SK-N-SH treated with all-trans-retinoic acid at 6 μM for 48 hours (cell line): ENCODE results near the gene CFAP210.

Experiments used
- ATAC-seq: fragments of 200-7000 bp; cut with Tn5 transposase; 3 replicates; pipeline ENCODE4 v1.9.1; 2020; ENCODE audit warnings: mild to moderate bottlenecking, moderate library complexity
- ARNTL ChIP-seq: fragments of 450-650 bp; formaldehyde crosslinking; IDR thresholded peaks from 2 replicates; pipeline ENCODE4 v1.5.0; 2020; ENCODE audit warnings: low read depth, mild to moderate bottlenecking, moderate library complexity, borderline replicate concordance
- BACH2 ChIP-seq: fragments of 250-450 bp; sonication (Bioruptor Pico); IDR thresholded peaks from 2 replicates; pipeline ENCODE4 v1.9.0; 2021; ENCODE audit warnings: mild to moderate bottlenecking, borderline replicate concordance
- CSDC2 ChIP-seq: fragments of 250-450 bp; sonication (Bioruptor Pico); IDR thresholded peaks from 2 replicates; pipeline ENCODE4 v1.5.0; 2020; ENCODE audit warnings: mild to moderate bottlenecking, moderate library complexity
- ESRRG ChIP-seq: fragments of 250-450 bp; sonication (Bioruptor Pico); IDR thresholded peaks from 2 replicates; pipeline ENCODE4 v1.6.1; 2021; ENCODE audit warnings: mild to moderate bottlenecking
- GLIS3 ChIP-seq: fragments of 250-450 bp; sonication (Bioruptor Pico); IDR thresholded peaks from 2 replicates; pipeline ENCODE4 v1.5.0; 2020; ENCODE audit warnings: mild to moderate bottlenecking, moderate library complexity
- ISL1 ChIP-seq: fragments of 250-450 bp; sonication (Bioruptor Pico); IDR thresholded peaks from 2 replicates; pipeline ENCODE4 v2.1.2; 2022; ENCODE audit warnings: mild to moderate bottlenecking, moderate library complexity
- OSR1 ChIP-seq: fragments of 250-450 bp; sonication (Bioruptor Pico); IDR thresholded peaks from 2 replicates; pipeline ENCODE4 v1.8.0; 2022; ENCODE audit warnings: moderate library complexity, mild to moderate bottlenecking, inconsistent platforms
- PPARA ChIP-seq: fragments of 250-450 bp; sonication (Bioruptor Pico); IDR thresholded peaks from 2 replicates; pipeline ENCODE4 v1.5.0; 2020; ENCODE audit warnings: mild to moderate bottlenecking, borderline replicate concordance
- RARB ChIP-seq: fragments of 250-450 bp; sonication (Bioruptor Pico); IDR thresholded peaks from 2 replicates; pipeline ENCODE4 v1.8.0; 2021; ENCODE audit warnings: mild to moderate bottlenecking, moderate library complexity
- SNAI2 ChIP-seq: fragments of 250-450 bp; sonication (Bioruptor Pico); IDR thresholded peaks from 2 replicates; pipeline ENCODE4 v1.5.0; 2020; ENCODE audit warnings: mild to moderate bottlenecking, moderate library complexity
- TCF4 ChIP-seq: fragments of 250-450 bp; sonication (Bioruptor Pico); IDR thresholded peaks from 2 replicates; pipeline ENCODE4 v1.8.0; 2021; ENCODE audit warnings: mild to moderate bottlenecking, moderate library complexity, borderline replicate concordance
- TOX ChIP-seq: fragments of 250-450 bp; sonication (Bioruptor Pico); IDR thresholded peaks from 2 replicates; pipeline ENCODE4 v1.8.0; 2021; ENCODE audit warnings: mild to moderate bottlenecking, moderate library complexity, borderline replicate concordance
- ZC3H10 ChIP-seq: fragments of 250-450 bp; sonication (Bioruptor Pico); IDR thresholded peaks from 2 replicates; pipeline ENCODE4 v1.5.1; 2021; ENCODE audit warnings: mild to moderate bottlenecking, moderate library complexity
- ZFP3 ChIP-seq: fragments of 250-450 bp; sonication (Bioruptor Pico); IDR thresholded peaks from 2 replicates; pipeline ENCODE4 v1.5.0; 2020; ENCODE audit warnings: mild to moderate bottlenecking, moderate library complexity
- ZFP30 ChIP-seq: fragments of 450-650 bp; formaldehyde crosslinking; IDR thresholded peaks from 2 replicates; pipeline ENCODE4 v1.5.0; 2022; ENCODE audit warnings: mild to moderate bottlenecking, moderate library complexity
- ZNF565 ChIP-seq: fragments of 450-650 bp; formaldehyde crosslinking; conservative IDR thresholded peaks from 2 replicates; pipeline ENCODE4 v1.5.0; 2020; ENCODE audit warnings: low read depth, mild to moderate bottlenecking, moderate library complexity
- ZNF8 ChIP-seq: fragments of 450-650 bp; formaldehyde crosslinking; IDR thresholded peaks from 2 replicates; pipeline ENCODE4 v1.5.0; 2020; ENCODE audit warnings: mild to moderate bottlenecking, moderate library complexity
- TF ChIP-seq, protein P1 (sequence below): fragments of 250-450 bp; sonication (Bioruptor Pico); IDR thresholded peaks from 2 replicates; pipeline ENCODE4 v1.5.1; 2020; ENCODE audit warnings: low read depth, mild to moderate bottlenecking, moderate library complexity
- TF ChIP-seq, protein P2 (sequence below): fragments of 250-450 bp; sonication (Bioruptor Pico); IDR thresholded peaks from 2 replicates; pipeline ENCODE4 v1.8.0; 2021; ENCODE audit warnings: low read depth, mild to moderate bottlenecking, moderate library complexity, borderline replicate concordance
- TF ChIP-seq, protein P3 (sequence below): fragments of 250-450 bp; sonication (Bioruptor Pico); IDR thresholded peaks from 2 replicates; pipeline ENCODE4 v1.8.0; 2020; ENCODE audit warnings: mild to moderate bottlenecking, moderate library complexity, borderline replicate concordance
- TF ChIP-seq, protein P4 (sequence below): fragments of 250-450 bp; sonication (Bioruptor Pico); IDR thresholded peaks from 2 replicates; pipeline ENCODE4 v1.5.0; 2020; ENCODE audit warnings: mild to moderate bottlenecking, moderate library complexity
- TF ChIP-seq, protein P5 (sequence below): fragments of 250-450 bp; sonication (Bioruptor Pico); IDR thresholded peaks from 2 replicates; pipeline ENCODE4 v1.5.1; 2021; ENCODE audit warnings: mild to moderate bottlenecking, moderate library complexity

Gene CFAP210

DNA sequence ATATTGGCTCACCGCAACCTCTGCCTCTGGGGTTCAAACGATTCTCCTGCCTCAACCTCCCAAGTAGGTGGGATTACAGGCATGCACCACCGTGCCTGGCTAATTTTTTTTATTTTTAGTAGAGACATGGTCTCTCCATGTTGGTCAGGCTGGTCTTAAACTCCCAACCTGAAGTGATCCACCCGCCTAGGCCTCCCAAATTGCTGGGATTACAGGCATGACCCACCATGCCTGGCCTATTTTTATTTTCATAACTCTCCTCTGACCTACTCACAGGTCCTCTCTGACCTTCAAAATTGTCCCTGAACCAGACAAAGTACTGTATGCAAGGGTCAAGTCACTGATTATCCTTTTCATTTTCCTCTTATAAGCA, 23.5 kb upstream of the CFAP210 start:
- no peak for ATAC-seq
- TF ChIP-seq, protein P1, sequence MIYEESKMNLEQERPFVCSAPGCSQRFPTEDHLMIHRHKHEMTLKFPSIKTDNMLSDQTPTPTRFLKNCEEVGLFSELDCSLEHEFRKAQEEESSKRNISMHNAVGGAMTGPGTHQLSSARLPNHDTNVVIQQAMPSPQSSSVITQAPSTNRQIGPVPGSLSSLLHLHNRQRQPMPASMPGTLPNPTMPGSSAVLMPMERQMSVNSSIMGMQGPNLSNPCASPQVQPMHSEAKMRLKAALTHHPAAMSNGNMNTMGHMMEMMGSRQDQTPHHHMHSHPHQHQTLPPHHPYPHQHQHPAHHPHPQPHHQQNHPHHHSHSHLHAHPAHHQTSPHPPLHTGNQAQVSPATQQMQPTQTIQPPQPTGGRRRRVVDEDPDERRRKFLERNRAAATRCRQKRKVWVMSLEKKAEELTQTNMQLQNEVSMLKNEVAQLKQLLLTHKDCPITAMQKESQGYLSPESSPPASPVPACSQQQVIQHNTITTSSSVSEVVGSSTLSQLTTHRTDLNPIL (CRISPR knock-in tag), result no peak
- no peak for TF ChIP-seq OSR1 (CRISPR knock-in tag)
- TF ChIP-seq PPARA, result no peak
- peak; percentile 2; the same call in 1 of the 2 replicates for TF ChIP-seq CSDC2 (CRISPR knock-in tag)
- TF ChIP-seq TOX (CRISPR knock-in tag), result no peak
- TF ChIP-seq ZNF8 (CRISPR knock-in tag), result 0 out of 2 replicates have a peak, but pooled peaks have one; percentile 2
- no peak for TF ChIP-seq BACH2 (CRISPR knock-in tag)
- TF ChIP-seq, protein P2, sequence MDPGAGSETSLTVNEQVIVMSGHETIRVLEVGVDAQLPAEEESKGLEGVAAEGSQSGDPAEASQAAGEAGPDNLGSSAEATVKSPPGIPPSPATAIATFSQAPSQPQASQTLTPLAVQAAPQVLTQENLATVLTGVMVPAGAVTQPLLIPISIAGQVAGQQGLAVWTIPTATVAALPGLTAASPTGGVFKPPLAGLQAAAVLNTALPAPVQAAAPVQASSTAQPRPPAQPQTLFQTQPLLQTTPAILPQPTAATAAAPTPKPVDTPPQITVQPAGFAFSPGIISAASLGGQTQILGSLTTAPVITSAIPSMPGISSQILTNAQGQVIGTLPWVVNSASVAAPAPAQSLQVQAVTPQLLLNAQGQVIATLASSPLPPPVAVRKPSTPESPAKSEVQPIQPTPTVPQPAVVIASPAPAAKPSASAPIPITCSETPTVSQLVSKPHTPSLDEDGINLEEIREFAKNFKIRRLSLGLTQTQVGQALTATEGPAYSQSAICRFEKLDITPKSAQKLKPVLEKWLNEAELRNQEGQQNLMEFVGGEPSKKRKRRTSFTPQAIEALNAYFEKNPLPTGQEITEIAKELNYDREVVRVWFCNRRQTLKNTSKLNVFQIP, result no peak
- TF ChIP-seq, protein P3, sequence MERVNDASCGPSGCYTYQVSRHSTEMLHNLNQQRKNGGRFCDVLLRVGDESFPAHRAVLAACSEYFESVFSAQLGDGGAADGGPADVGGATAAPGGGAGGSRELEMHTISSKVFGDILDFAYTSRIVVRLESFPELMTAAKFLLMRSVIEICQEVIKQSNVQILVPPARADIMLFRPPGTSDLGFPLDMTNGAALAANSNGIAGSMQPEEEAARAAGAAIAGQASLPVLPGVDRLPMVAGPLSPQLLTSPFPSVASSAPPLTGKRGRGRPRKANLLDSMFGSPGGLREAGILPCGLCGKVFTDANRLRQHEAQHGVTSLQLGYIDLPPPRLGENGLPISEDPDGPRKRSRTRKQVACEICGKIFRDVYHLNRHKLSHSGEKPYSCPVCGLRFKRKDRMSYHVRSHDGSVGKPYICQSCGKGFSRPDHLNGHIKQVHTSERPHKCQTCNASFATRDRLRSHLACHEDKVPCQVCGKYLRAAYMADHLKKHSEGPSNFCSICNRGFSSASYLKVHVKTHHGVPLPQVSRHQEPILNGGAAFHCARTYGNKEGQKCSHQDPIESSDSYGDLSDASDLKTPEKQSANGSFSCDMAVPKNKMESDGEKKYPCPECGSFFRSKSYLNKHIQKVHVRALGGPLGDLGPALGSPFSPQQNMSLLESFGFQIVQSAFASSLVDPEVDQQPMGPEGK (CRISPR knock-in tag), result no peak
- TF ChIP-seq SNAI2, result no peak
- TF ChIP-seq ZNF565 (CRISPR knock-in tag), result no peak
- TF ChIP-seq, protein P4, sequence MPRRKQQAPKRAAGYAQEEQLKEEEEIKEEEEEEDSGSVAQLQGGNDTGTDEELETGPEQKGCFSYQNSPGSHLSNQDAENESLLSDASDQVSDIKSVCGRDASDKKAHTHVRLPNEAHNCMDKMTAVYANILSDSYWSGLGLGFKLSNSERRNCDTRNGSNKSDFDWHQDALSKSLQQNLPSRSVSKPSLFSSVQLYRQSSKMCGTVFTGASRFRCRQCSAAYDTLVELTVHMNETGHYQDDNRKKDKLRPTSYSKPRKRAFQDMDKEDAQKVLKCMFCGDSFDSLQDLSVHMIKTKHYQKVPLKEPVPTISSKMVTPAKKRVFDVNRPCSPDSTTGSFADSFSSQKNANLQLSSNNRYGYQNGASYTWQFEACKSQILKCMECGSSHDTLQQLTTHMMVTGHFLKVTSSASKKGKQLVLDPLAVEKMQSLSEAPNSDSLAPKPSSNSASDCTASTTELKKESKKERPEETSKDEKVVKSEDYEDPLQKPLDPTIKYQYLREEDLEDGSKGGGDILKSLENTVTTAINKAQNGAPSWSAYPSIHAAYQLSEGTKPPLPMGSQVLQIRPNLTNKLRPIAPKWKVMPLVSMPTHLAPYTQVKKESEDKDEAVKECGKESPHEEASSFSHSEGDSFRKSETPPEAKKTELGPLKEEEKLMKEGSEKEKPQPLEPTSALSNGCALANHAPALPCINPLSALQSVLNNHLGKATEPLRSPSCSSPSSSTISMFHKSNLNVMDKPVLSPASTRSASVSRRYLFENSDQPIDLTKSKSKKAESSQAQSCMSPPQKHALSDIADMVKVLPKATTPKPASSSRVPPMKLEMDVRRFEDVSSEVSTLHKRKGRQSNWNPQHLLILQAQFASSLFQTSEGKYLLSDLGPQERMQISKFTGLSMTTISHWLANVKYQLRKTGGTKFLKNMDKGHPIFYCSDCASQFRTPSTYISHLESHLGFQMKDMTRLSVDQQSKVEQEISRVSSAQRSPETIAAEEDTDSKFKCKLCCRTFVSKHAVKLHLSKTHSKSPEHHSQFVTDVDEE (CRISPR knock-in tag), result no peak
- no peak for TF ChIP-seq ESRRG (CRISPR knock-in tag)
- no peak for TF ChIP-seq RARB (CRISPR knock-in tag)

DNA sequence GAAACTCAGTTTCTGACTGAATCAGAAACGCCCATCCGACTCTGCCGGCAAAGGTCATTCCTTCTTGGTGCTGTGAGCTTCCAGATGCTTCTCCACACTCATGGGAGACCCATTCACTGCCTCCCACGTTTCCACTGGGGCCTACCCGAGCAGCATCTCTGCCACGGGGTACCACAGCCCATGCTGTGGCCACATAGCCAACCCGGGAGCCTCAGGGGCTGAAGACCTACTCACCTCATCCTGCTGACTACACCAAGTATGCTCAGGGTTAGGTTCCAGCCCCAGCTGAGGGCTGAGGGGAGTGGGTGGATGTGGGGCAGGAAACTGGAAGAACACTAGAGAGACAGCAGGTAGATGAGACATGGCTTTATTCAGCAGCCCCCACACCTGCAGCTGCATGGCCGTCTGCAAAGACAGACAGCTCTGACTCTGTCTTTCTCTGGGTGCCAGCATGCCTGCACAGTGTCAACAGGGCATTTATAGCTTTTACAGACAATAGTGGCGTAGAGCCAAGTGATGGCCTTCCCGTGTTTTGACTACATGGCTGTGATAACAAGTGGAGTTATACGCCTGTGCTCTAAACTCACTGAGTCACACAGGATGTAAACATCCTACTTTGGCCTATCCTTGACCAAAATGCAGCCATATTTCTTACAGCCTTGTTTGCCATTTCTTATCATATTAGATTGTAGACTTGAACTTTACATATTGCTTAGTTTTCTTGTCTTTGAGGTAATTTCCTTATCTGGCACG, 22.9 kb upstream of the CFAP210 start:
- no peak for ATAC-seq
- TF ChIP-seq, protein P5, sequence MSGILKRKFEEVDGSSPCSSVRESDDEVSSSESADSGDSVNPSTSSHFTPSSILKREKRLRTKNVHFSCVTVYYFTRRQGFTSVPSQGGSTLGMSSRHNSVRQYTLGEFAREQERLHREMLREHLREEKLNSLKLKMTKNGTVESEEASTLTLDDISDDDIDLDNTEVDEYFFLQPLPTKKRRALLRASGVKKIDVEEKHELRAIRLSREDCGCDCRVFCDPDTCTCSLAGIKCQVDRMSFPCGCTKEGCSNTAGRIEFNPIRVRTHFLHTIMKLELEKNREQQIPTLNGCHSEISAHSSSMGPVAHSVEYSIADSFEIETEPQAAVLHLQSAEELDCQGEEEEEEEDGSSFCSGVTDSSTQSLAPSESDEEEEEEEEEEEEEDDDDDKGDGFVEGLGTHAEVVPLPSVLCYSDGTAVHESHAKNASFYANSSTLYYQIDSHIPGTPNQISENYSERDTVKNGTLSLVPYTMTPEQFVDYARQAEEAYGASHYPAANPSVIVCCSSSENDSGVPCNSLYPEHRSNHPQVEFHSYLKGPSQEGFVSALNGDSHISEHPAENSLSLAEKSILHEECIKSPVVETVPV (CRISPR knock-in tag), result no peak
- TF ChIP-seq ZFP30 (CRISPR knock-in tag) (0 out of 2 replicates have a peak, but pooled peaks have one; percentile 24), ISL1 (CRISPR knock-in tag) (peak; percentile 60), ZNF565 (CRISPR knock-in tag) (peak; percentile 85; the same call in 1 of the 2 replicates), ARNTL (0 out of 2 replicates have a peak, but pooled peaks have one; percentile 28), ESRRG (CRISPR knock-in tag) (peak; percentile 50; the same call in 1 of the 2 replicates), TOX (CRISPR knock-in tag) (no peak), ZC3H10 (no peak), SNAI2 (peak; percentile 93), CSDC2 (CRISPR knock-in tag) (peak; percentile 93), TCF4 (CRISPR knock-in tag) (peak; percentile 69; the same call in 1 of the 2 replicates), ZFP3 (CRISPR knock-in tag) (peak; percentile 83; the same call in 1 of the 2 replicates), GLIS3 (0 out of 2 replicates have a peak, but pooled peaks have one; percentile 39), OSR1 (CRISPR knock-in tag) (no peak)
- TF ChIP-seq, protein P3 (CRISPR knock-in tag), result no peak
- TF ChIP-seq, protein P1 (CRISPR knock-in tag), result no peak
- TF ChIP-seq, protein P2, result no peak; the same call in 1 of the 2 replicates
